Muscle layer of colon (tissue), 2 donors: ENCODE data around the gene CEP128.

Source experiments
- H3K27ac ChIP-seq: one replicate; pipeline ENCODE4 v1.7.0; 2013; ENCODE audit warnings: low read depth, mild to moderate bottlenecking, low read length, moderate library complexity
- H3K27me3 ChIP-seq, 2 donors: one replicate each; pipeline ENCODE4 v1.7.0; 2013; ENCODE audit warnings: low read length in 2 of 2, mild to moderate bottlenecking in 2 of 2; ENCODE audit not compliant: insufficient read depth in 2 of 2, control insufficient read depth in 1 of 2
- H3K36me3 ChIP-seq: one replicate; pipeline ENCODE4 v1.7.0; 2013; ENCODE audit warnings: mild to moderate bottlenecking, low read length; ENCODE audit not compliant: insufficient read depth
- H3K4me1 ChIP-seq: one replicate; pipeline ENCODE4 v1.7.0; 2013; ENCODE audit warnings: mild to moderate bottlenecking, low read length; ENCODE audit not compliant: insufficient read depth
- H3K4me3 ChIP-seq, 2 donors: one replicate each; pipeline ENCODE4 v1.7.0; 2013; ENCODE audit warnings: low read length in 2 of 2, low read depth in 1 of 2, mild to moderate bottlenecking in 1 of 2, moderate library complexity in 1 of 2
- H3K9ac ChIP-seq: one replicate; pipeline ENCODE4 v1.7.0; 2013; ENCODE audit warnings: low read length
- H3K9me3 ChIP-seq: one replicate; pipeline ENCODE4 v1.7.0; 2013; ENCODE audit warnings: mild to moderate bottlenecking, low read length
- donor health status: abdominal sarcoma.
- donor health status: Adenocarcinoma of cecum.

The CEP128 gene

GRCh38 chr14:80523518-80524117 lies 417.9 kb downstream of the CEP128 start:
- H3K27ac ChIP-seq, result no peak overlapping the region
- no peaks in the 10 kb centered on the region for H3K36me3 ChIP-seq
- H3K4me1 ChIP-seq, result no peaks in the 10 kb centered on the region
- no peaks in the 10 kb centered on the region for H3K9me3 ChIP-seq
- no peak overlapping the region for H3K9ac ChIP-seq
- no peaks in the 10 kb centered on the region for H3K27me3 ChIP-seq
- no peak overlapping the region for H3K4me3 ChIP-seq

DNA sequence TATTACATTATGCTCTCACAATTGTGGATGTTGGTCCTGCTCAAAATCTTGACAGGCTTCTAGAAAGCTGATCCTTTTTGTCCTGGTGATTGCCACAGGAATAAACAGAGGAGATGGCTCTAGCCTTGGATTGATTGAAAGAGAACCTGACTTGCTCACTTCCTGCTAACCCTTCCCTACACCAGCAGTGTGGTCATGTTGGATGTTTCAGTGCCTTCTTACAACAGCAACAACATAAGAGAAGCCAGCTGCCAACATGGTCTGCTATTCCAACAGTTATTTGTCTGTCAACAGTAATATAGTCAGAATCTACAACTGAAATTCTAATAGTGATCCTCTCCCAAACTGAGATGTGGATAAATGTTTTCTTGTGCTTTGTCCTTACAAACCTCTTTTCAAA lies 418.6 kb downstream of the CEP128 start:
- Histone ChIP-seq H3K27ac (no peak overlapping the region), H3K4me3 (no peak overlapping the region), H3K9ac (no peak overlapping the region), H3K27me3 (no peaks in the 10 kb centered on the region), H3K4me1 (no peaks in the 10 kb centered on the region), H3K9me3 (no peaks in the 10 kb centered on the region), H3K36me3 (no peaks in the 10 kb centered on the region)

GRCh38 chr14:80522411-80522810 lies 419.1 kb downstream of the CEP128 start:
- H3K4me1 ChIP-seq, result no peaks in the 10 kb centered on the region
- no peak overlapping the region for H3K27ac ChIP-seq
- no peaks in the 10 kb centered on the region for H3K27me3 ChIP-seq
- H3K36me3 ChIP-seq, result no peaks in the 10 kb centered on the region
- H3K9me3 ChIP-seq, result no peaks in the 10 kb centered on the region
- no peak overlapping the region for H3K9ac ChIP-seq
- no peak overlapping the region for H3K4me3 ChIP-seq

GRCh38 chr14:80521456-80521855 lies 420.1 kb downstream of the CEP128 start:
- Histone ChIP-seq H3K27me3 (no peaks in the 10 kb centered on the region), H3K9ac (no peak overlapping the region), H3K4me1 (no peaks in the 10 kb centered on the region), H3K36me3 (no peaks in the 10 kb centered on the region), H3K4me3 (no peak overlapping the region), H3K27ac (no peak overlapping the region), H3K9me3 (no peaks in the 10 kb centered on the region)

DNA sequence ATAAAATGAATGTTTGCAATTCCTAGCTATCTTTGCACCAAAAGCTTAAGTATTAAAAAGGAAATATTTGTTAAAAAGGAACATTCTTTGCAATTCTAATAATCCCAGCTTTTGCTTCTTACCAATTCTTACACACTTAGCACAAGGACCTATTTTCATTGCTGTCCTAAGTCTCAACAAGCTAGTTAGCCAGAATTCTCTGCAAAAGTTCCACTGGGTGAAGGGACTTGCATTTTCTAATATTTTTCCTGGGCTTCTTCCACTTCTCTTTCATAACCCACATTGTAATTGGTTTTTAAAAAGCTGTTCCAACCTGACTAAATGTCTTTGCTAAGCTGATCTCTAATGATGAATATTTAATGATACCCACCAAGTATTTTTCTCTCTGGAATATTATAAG lies 422.5 kb downstream of the CEP128 start:
- no peak overlapping the region for H3K27ac ChIP-seq
- no peak overlapping the region for H3K9ac ChIP-seq
- no peaks in the 10 kb centered on the region for H3K36me3 ChIP-seq
- H3K9me3 ChIP-seq, result no peaks in the 10 kb centered on the region
- no peak overlapping the region for H3K4me3 ChIP-seq
- no peaks in the 10 kb centered on the region for H3K27me3 ChIP-seq
- H3K4me1 ChIP-seq, result no peaks in the 10 kb centered on the region

GRCh38 chr14:80518173-80518572 lies 423.4 kb downstream of the CEP128 start:
- no peak overlapping the region for H3K4me3 ChIP-seq
- H3K27me3 ChIP-seq, result no peaks in the 10 kb centered on the region
- H3K4me1 ChIP-seq, result no peaks in the 10 kb centered on the region
- H3K36me3 ChIP-seq, result no peaks in the 10 kb centered on the region
- H3K27ac ChIP-seq, result no peak overlapping the region
- no peaks in the 10 kb centered on the region for H3K9me3 ChIP-seq
- H3K9ac ChIP-seq, result no peak overlapping the region

DNA sequence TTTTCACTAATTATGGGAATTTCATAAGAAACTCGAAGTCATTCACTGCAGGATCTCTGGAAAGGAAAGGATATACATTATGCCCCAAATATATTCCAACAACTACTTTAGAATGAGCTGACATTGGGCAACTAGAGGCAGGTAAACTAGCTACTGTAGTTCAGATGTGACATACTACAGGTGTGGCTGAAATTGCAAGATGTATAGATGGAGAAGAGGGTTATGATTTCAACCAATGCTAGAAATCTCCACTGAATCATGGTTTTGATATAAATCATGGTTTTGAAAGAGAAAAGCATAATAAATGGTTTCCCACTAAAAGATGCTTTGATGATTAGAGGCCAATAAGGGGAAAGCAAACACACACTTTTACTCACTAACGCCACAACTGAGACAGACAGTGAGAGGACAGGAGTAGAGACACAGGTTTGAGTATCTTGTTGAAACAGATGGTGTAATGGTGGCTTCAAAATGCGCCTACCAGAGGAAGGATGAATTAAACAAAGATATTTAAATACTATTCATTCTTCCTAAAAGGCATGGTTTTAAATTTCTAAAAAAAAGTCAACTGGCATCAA lies 434.2 kb downstream of the CEP128 start:
- no peak overlapping the region for H3K9ac ChIP-seq
- H3K4me1 ChIP-seq, result no peaks in the 10 kb centered on the region
- H3K4me3 ChIP-seq, result no peak overlapping the region
- no peak overlapping the region for H3K27ac ChIP-seq
- no peaks in the 10 kb centered on the region for H3K9me3 ChIP-seq
- H3K27me3 ChIP-seq, result no peaks in the 10 kb centered on the region
- H3K36me3 ChIP-seq, result no peaks in the 10 kb centered on the region

GRCh38 chr14:80504781-80505180 lies 436.8 kb downstream of the CEP128 start:
- no peaks in the 10 kb centered on the region for H3K36me3 ChIP-seq
- no peaks in the 10 kb centered on the region for H3K27me3 ChIP-seq
- H3K4me1 ChIP-seq, result no peaks in the 10 kb centered on the region
- H3K9ac ChIP-seq, result no peak overlapping the region
- no peaks in the 10 kb centered on the region for H3K9me3 ChIP-seq
- no peak overlapping the region for H3K4me3 ChIP-seq
- no peak overlapping the region for H3K27ac ChIP-seq

- Histone ChIP-seq H3K36me3 (no peaks in the 10 kb centered on the region), H3K4me3 (no peak overlapping the region), H3K9ac (no peak overlapping the region), H3K9me3 (no peaks in the 10 kb centered on the region), H3K27ac (no peak overlapping the region), H3K4me1 (no peaks in the 10 kb centered on the region), H3K27me3 (no peaks in the 10 kb centered on the region)
Measured at GRCh38 chr14:80498533-80498932, 443.0 kb downstream of the CEP128 start.

- no peaks in the 10 kb centered on the region for H3K4me1 ChIP-seq
- no peak overlapping the region for H3K9ac ChIP-seq
- no peaks in the 10 kb centered on the region for H3K27me3 ChIP-seq
- no peak overlapping the region for H3K4me3 ChIP-seq
- H3K9me3 ChIP-seq, result no peaks in the 10 kb centered on the region
- H3K36me3 ChIP-seq, result no peaks in the 10 kb centered on the region
- H3K27ac ChIP-seq, result no peak overlapping the region
Measured at GRCh38 chr14:80496090-80496489, 445.4 kb downstream of the CEP128 start.

- no peaks in the 10 kb centered on the region for H3K4me1 ChIP-seq
- H3K27ac ChIP-seq, result no peak overlapping the region
- no peaks in the 10 kb centered on the region for H3K27me3 ChIP-seq
- no peaks in the 10 kb centered on the region for H3K9me3 ChIP-seq
- H3K9ac ChIP-seq, result no peak overlapping the region
- H3K36me3 ChIP-seq, result no peaks in the 10 kb centered on the region
- no peak overlapping the region for H3K4me3 ChIP-seq
Measured at GRCh38 chr14:80494769-80495168, 446.8 kb downstream of the CEP128 start.

- Histone ChIP-seq H3K9ac (no peak overlapping the region), H3K9me3 (no peaks in the 10 kb centered on the region), H3K27ac (no peak overlapping the region), H3K4me1 (no peaks in the 10 kb centered on the region), H3K27me3 (no peaks in the 10 kb centered on the region), H3K36me3 (no peaks in the 10 kb centered on the region), H3K4me3 (no peak overlapping the region)
Measured at GRCh38 chr14:80493620-80494019, 447.9 kb downstream of the CEP128 start.
